GM12878 (cell line): ENCODE results near the gene HORMAD1. TPM values are rescaled to one million over a fixed set of nuclear protein-coding genes. Genes with fewer than 3 reads are reported as not detected.
A peak's percentile ranks its signal among the peaks of the same experiment; 100 is the strongest.

Experiments
- BCL3 ChIP-seq: IDR thresholded peaks from 2 replicates; pipeline ENCODE4 v1.6.1; 2011; ENCODE audit warnings: borderline replicate concordance, low read depth, mild to moderate bottlenecking, moderate library complexity, low read length; ENCODE audit not compliant: insufficient read depth, poor library complexity, severe bottlenecking
- BMI1 ChIP-seq: fragments of 450-650 bp; IDR thresholded peaks from 2 replicates; pipeline ENCODE4 v1.6.1; 2016; ENCODE audit warnings: mild to moderate bottlenecking, moderate library complexity, borderline replicate concordance
- DPF2 ChIP-seq: fragments of 450-650 bp; IDR thresholded peaks from 2 replicates; pipeline ENCODE4 v1.6.1; 2017; ENCODE audit warnings: mild to moderate bottlenecking
- EED ChIP-seq: sonication (generic); IDR thresholded peaks from 2 replicates; pipeline ENCODE4 v1.6.1; 2016; ENCODE audit warnings: antibody characterized with exemption, low read depth
- IKZF2 ChIP-seq, 2 experiments: fragments of 450-650 bp; IDR thresholded peaks; 2 replicates each; pipeline ENCODE4 v1.6.1; 2017; ENCODE audit warnings: mild to moderate bottlenecking in 2 of 2, moderate library complexity in 2 of 2
- IRF4 ChIP-seq: IDR thresholded peaks from 2 replicates; pipeline ENCODE4 v1.6.1; 2011; ENCODE audit warnings: low read depth, low read length
- JUNB ChIP-seq: IDR thresholded peaks from 2 replicates; pipeline ENCODE4 v1.6.1; 2016; ENCODE audit warnings: antibody characterized with exemption, mild to moderate bottlenecking
- MTA2 ChIP-seq: fragments of 450-650 bp; IDR thresholded peaks from 2 replicates; pipeline ENCODE4 v1.6.1; 2016; ENCODE audit warnings: low read depth, mild to moderate bottlenecking, moderate library complexity
- MXI1 ChIP-seq: fragments of 150-350 bp; IDR thresholded peaks from 2 replicates; pipeline ENCODE4 v1.6.1; 2011; ENCODE audit warnings: low read depth, mild to moderate bottlenecking, inconsistent platforms, low read length, improper control_type of control experiment
- NFIC ChIP-seq: IDR thresholded peaks from 2 replicates; pipeline ENCODE4 v1.6.1; 2012; ENCODE audit warnings: low read depth, mild to moderate bottlenecking, inconsistent platforms, low read length, moderate library complexity
- NKRF ChIP-seq: fragments of 450-650 bp; conservative IDR thresholded peaks from 2 replicates; pipeline ENCODE4 v1.6.1; 2017; ENCODE audit warnings: mild to moderate bottlenecking, moderate library complexity
- PKNOX1 ChIP-seq: fragments of 450-650 bp; IDR thresholded peaks from 2 replicates; pipeline ENCODE4 v1.6.1; 2016; ENCODE audit warnings: mild to moderate bottlenecking
- PML ChIP-seq: IDR thresholded peaks from 2 replicates; pipeline ENCODE4 v1.6.1; 2012; ENCODE audit warnings: low read length, inconsistent platforms
- POLR2AphosphoS5 ChIP-seq: IDR thresholded peaks from 2 replicates; pipeline ENCODE4 v1.6.1; 2011; ENCODE audit warnings: mild to moderate bottlenecking, low read length, inconsistent platforms
- RAD51 ChIP-seq: fragments of 450-650 bp; IDR thresholded peaks from 2 replicates; pipeline ENCODE4 v1.6.1; 2016; ENCODE audit warnings: moderate library complexity, mild to moderate bottlenecking, inconsistent platforms
- RELB ChIP-seq: fragments of 450-650 bp; IDR thresholded peaks from 2 replicates; pipeline ENCODE4 v1.6.1; 2017; ENCODE audit warnings: low read depth, mild to moderate bottlenecking, moderate library complexity
- SPI1 ChIP-seq: IDR thresholded peaks from 2 replicates; pipeline ENCODE4 v1.6.1; 2011; ENCODE audit warnings: low read depth, mild to moderate bottlenecking, low read length, moderate library complexity, borderline replicate concordance; ENCODE audit not compliant: insufficient read depth
- SUPT20H ChIP-seq: IDR thresholded peaks from 2 replicates; pipeline ENCODE4 v1.6.1; 2011; ENCODE audit warnings: low read depth, mild to moderate bottlenecking, low read length, moderate library complexity, borderline replicate concordance; ENCODE audit not compliant: control insufficient read depth
- TCF7 ChIP-seq: IDR thresholded peaks from 2 replicates; pipeline ENCODE4 v1.6.1; 2014; ENCODE audit warnings: antibody characterized with exemption, borderline replicate concordance
- ZBTB33 ChIP-seq: fragments of 450-650 bp; IDR thresholded peaks from 2 replicates; pipeline ENCODE4 v1.6.1; 2017; ENCODE audit warnings: mild to moderate bottlenecking
- ZNF217 ChIP-seq: fragments of 450-650 bp; IDR thresholded peaks from 2 replicates; pipeline ENCODE4 v1.6.1; 2017; ENCODE audit warnings: antibody characterized with exemption, mild to moderate bottlenecking
- ZNF622 ChIP-seq: fragments of 450-650 bp; IDR thresholded peaks from 2 replicates; pipeline ENCODE4 v1.6.1; 2017; ENCODE audit warnings: mild to moderate bottlenecking, inconsistent platforms
- polyA plus RNA-seq, 11 experiments: library from polyadenylated mRNA; depleted of rRNA in 4 of 11; unstranded in 6 of 11; stranded (reverse) in 5 of 11; fragments of >200 nt; fragmentation: Nextera tagmentation in 4 of 11; fragmentation: Illumina TruSeq in 1 of 11; extraction: Ambion mirVana in 4 of 11; extraction: Trizol in 1 of 11; gene quantifications; 1 replicate in 1 of 11; 2 replicates in 10 of 11; pipeline versions ENCODE4 v1.2.1 to v1.2.3, GENCODE V29; 2011 to 2016; ENCODE audit warnings: inconsistent platforms in 2 of 11, missing spikeins in 2 of 11, low read depth in 1 of 11
- total RNA-seq, 4 experiments: library from RNA; depleted of rRNA in 3 of 4; stranded (reverse); fragments of >200 nt in 3 of 4; fragmentation: Illumina TruSeq in 1 of 4; extraction: Trizol in 1 of 4; gene quantifications; 2 replicates each; pipeline versions ENCODE4 v1.2.1 to v1.2.3, GENCODE V29; 2013 to 2021

The HORMAD1 gene
- total and polyA plus RNA-seq, 10 of the 15 experiments (the other 5 are each of a cell fraction or from before 2014, with no cell fraction given): 0.08 to 0.22 (median 0.20) TPM; not detected in 6

GRCh38 chr1:150765296-150765976 lies 44.7 kb upstream of the HORMAD1 start, which contains the start of gene CTSS (continued):
- TF ChIP-seq RELB: peak; percentile 72; the same call in 1 of the 2 replicates
- no peak for TF ChIP-seq NKRF
- TF ChIP-seq BCL3: peak; percentile 50
- TF ChIP-seq RAD51: peak; percentile 88
- peak; percentile 100 for TF ChIP-seq SPI1
- no peak for TF ChIP-seq BMI1
- peak; percentile 69; the same call in 1 of the 2 replicates for TF ChIP-seq MXI1
- peak; percentile 70 for TF ChIP-seq PML
- TF ChIP-seq IKZF2 (IDR thresholded peaks at IDR 0.05): peak; percentile 79 to 83; a peak in 3 of 4 replicates
- TF ChIP-seq NFIC: peak; percentile 60
- TF ChIP-seq JUNB: peak; percentile 63
- TF ChIP-seq POLR2AphosphoS5: peak; percentile 89
- TF ChIP-seq IRF4: 0 out of 2 replicates have a peak, but pooled peaks have one; percentile 47
- peak; percentile 49; the same call in 1 of the 2 replicates for TF ChIP-seq EED
- peak; percentile 85 for TF ChIP-seq DPF2
- peak; percentile 79 for TF ChIP-seq PKNOX1
- TF ChIP-seq TCF7: peak; percentile 72; the same call in 1 of the 2 replicates
- TF ChIP-seq SUPT20H: no peak
- no peak for TF ChIP-seq ZBTB33
- TF ChIP-seq ZNF622: no peak
- TF ChIP-seq ZNF217: 0 out of 2 replicates have a peak, but pooled peaks have one; percentile 47
- TF ChIP-seq MTA2: peak; percentile 69; the same call in 1 of the 2 replicates
